Glomerular endothelial cell (primary cell): ENCODE measurements around the gene KDM4D. TPM values are rescaled to one million over a fixed set of nuclear protein-coding genes. Genes with fewer than 3 reads are reported as not detected.
"Not testable (repeated sequence)": the region's sequence is repeated elsewhere in the genome, so short reads cannot be mapped to it uniquely, and the experiment has no call there.

Source experiments
- DNase-seq: peaks from one replicate; pipeline ENCODE4 v3.0.0-alpha.2; 2011; ENCODE audit warnings: low read depth, low spot score; ENCODE audit errors: extremely low read depth
- total RNA-seq: library from RNA; depleted of rRNA; stranded (reverse); fragments of >200 nt; gene quantifications from 2 replicates; pipeline ENCODE4 v1.2.3, GENCODE V29; 2015

Gene KDM4D
- total RNA-seq = 0.58 and 0.99 TPM in 2 replicates

- DNase-seq = peak; percentile 68
Measured at GRCh38 chr11:94973099-94973968, at the start of gene KDM4D, which contains the start of gene CWC15. Gene KDM4D (plus strand): TSS chr11:94973709. CDS start chr11:94997373, 23,664 bp downstream. Gene CWC15 (minus strand): TSS chr11:94973556. CDS start chr11:94972185, 1,371 bp downstream.

- DNase-seq = no peak
Measured at GRCh38 chr11:94924171-94924572, 49.3 kb upstream of the KDM4D start.

GRCh38 chr11:94924612-94925011 is 48.9 kb upstream of the KDM4D start:
- no peak for DNase-seq

- DNase-seq = no peak
Measured at GRCh38 chr11:94925422-94926270, 47.9 kb upstream of the KDM4D start.

- DNase-seq = no peak
Measured at GRCh38 chr11:94926271-94926625, 47.3 kb upstream of the KDM4D start.

GRCh38 chr11:94926698-94927237 is 46.7 kb upstream of the KDM4D start:
- no peak for DNase-seq

- DNase-seq = no peak
Measured at GRCh38 chr11:94928117-94928990, 45.2 kb upstream of the KDM4D start.

- DNase-seq = not testable (repeated sequence)
Measured at GRCh38 chr11:94932072-94932471, 41.4 kb upstream of the KDM4D start.

- no peak for DNase-seq
Measured at GRCh38 chr11:94932503-94932902, 41.0 kb upstream of the KDM4D start.

GRCh38 chr11:94933223-94934130 is 40.0 kb upstream of the KDM4D start:
- no peak for DNase-seq

GRCh38 chr11:94934362-94934761 is 39.1 kb upstream of the KDM4D start:
- no peak for DNase-seq

- no peak for DNase-seq
Measured at GRCh38 chr11:94934846-94935245, 38.7 kb upstream of the KDM4D start.

GRCh38 chr11:94938095-94939055 is 35.1 kb upstream of the KDM4D start:
- DNase-seq = no peak

GRCh38 chr11:94939346-94939745 is 34.2 kb upstream of the KDM4D start:
- no peak for DNase-seq

GRCh38 chr11:94941131-94941530 is 32.4 kb upstream of the KDM4D start:
- no peak for DNase-seq

GRCh38 chr11:94946812-94947211 is 26.7 kb upstream of the KDM4D start:
- no peak for DNase-seq

- no peak for DNase-seq
Measured at GRCh38 chr11:94948070-94948617, 25.4 kb upstream of the KDM4D start.

- DNase-seq = no peak
Measured at GRCh38 chr11:94954753-94955152, 18.8 kb upstream of the KDM4D start.
